Measurements from ENCODE around the gene INSYN2B.

INSYN2B gene

GRCh38 chr5:169933616-169934015 lies 46.7 kb downstream of the INSYN2B start:
- no peaks in the 10 kb centered on the region for H3K27me3 ChIP-seq (replicated peaks; ENCODE audit: control insufficient read depth, insufficient read depth, low read length)
- peaks cover 4% of the 10 kb centered on the region for H3K4me1 ChIP-seq (ENCODE audit: control insufficient read depth, insufficient read depth, low read length)
- no peaks in the 10 kb centered on the region for H3K9me3 ChIP-seq (ENCODE audit: control insufficient read depth, low read length)
- H3K4me3 ChIP-seq (ENCODE audit: low read length), result no peak overlapping the region
- H3K9ac ChIP-seq (ENCODE audit: low read length), result no peak overlapping the region
- H3K36me3 ChIP-seq (ENCODE audit: control insufficient read depth, insufficient read depth, low read length, severe bottlenecking), result no peaks in the 10 kb centered on the region
- DNase-seq (ENCODE audit: low read depth), result no peak

- H3K36me3 ChIP-seq (ENCODE audit: control insufficient read depth, insufficient read depth, low read length, severe bottlenecking), result no peaks in the 10 kb centered on the region
- DNase-seq (ENCODE audit: low read depth), result no peak
Observed at GRCh38 chr5:169933127-169933526, 47.2 kb downstream of the INSYN2B start.

GRCh38 chr5:169923988-169924387 lies 56.3 kb downstream of the INSYN2B start:
- H3K4me1 ChIP-seq (ENCODE audit: control insufficient read depth, insufficient read depth, low read length), result peaks cover 7% of the 10 kb centered on the region
- no peak overlapping the region for H3K4me3 ChIP-seq (ENCODE audit: low read length)
- H3K9me3 ChIP-seq (ENCODE audit: control insufficient read depth, low read length), result no peaks in the 10 kb centered on the region
- no peak for DNase-seq (ENCODE audit: low read depth)
- no peaks in the 10 kb centered on the region for H3K36me3 ChIP-seq (ENCODE audit: control insufficient read depth, insufficient read depth, low read length, severe bottlenecking)
- no peak overlapping the region for H3K9ac ChIP-seq (ENCODE audit: low read length)
- no peaks in the 10 kb centered on the region for H3K27me3 ChIP-seq (replicated peaks; ENCODE audit: control insufficient read depth, insufficient read depth, low read length)

More at GRCh38 chr5:169933127-169933526, 47.2 kb downstream of the INSYN2B start:
- H3K4me1 ChIP-seq (ENCODE audit: control insufficient read depth, insufficient read depth, low read length), result peaks cover 4% of the 10 kb centered on the region
- no peak overlapping the region for H3K9ac ChIP-seq (ENCODE audit: low read length)
- H3K27me3 ChIP-seq (replicated peaks; ENCODE audit: control insufficient read depth, insufficient read depth, low read length), result no peaks in the 10 kb centered on the region
- no peaks in the 10 kb centered on the region for H3K9me3 ChIP-seq (ENCODE audit: control insufficient read depth, low read length)
- no peak overlapping the region for H3K4me3 ChIP-seq (ENCODE audit: low read length)

GRCh38 chr5:169922474-169922873 lies 57.8 kb downstream of the INSYN2B start:
- Histone ChIP-seq H3K9me3 (ENCODE audit: control insufficient read depth, low read length) (no peaks in the 10 kb centered on the region), H3K9ac (ENCODE audit: low read length) (no peak overlapping the region), H3K36me3 (ENCODE audit: control insufficient read depth, insufficient read depth, low read length, severe bottlenecking) (no peaks in the 10 kb centered on the region), H3K4me3 (ENCODE audit: low read length) (no peak overlapping the region), H3K4me1 (ENCODE audit: control insufficient read depth, insufficient read depth, low read length) (peaks cover 7% of the 10 kb centered on the region), H3K27me3 (replicated peaks; ENCODE audit: control insufficient read depth, insufficient read depth, low read length) (no peaks in the 10 kb centered on the region)
- no peak for DNase-seq (ENCODE audit: low read depth)

- Histone ChIP-seq H3K9me3 (ENCODE audit: control insufficient read depth, low read length) (no peaks in the 10 kb centered on the region), H3K27me3 (replicated peaks; ENCODE audit: control insufficient read depth, insufficient read depth, low read length) (no peaks in the 10 kb centered on the region), H3K4me1 (ENCODE audit: control insufficient read depth, insufficient read depth, low read length) (peaks cover 7% of the 10 kb centered on the region), H3K4me3 (ENCODE audit: low read length) (no peak overlapping the region), H3K9ac (ENCODE audit: low read length) (no peak overlapping the region), H3K36me3 (ENCODE audit: control insufficient read depth, insufficient read depth, low read length, severe bottlenecking) (no peaks in the 10 kb centered on the region)
- no peak for DNase-seq (ENCODE audit: low read depth)
Observed at GRCh38 chr5:169921949-169922348, 58.3 kb downstream of the INSYN2B start.

- H3K4me1 ChIP-seq (ENCODE audit: control insufficient read depth, insufficient read depth, low read length), result peaks cover 7% of the 10 kb centered on the region
- H3K27me3 ChIP-seq (replicated peaks; ENCODE audit: control insufficient read depth, insufficient read depth, low read length), result no peaks in the 10 kb centered on the region
- no peaks in the 10 kb centered on the region for H3K36me3 ChIP-seq (ENCODE audit: control insufficient read depth, insufficient read depth, low read length, severe bottlenecking)
- no peaks in the 10 kb centered on the region for H3K9me3 ChIP-seq (ENCODE audit: control insufficient read depth, low read length)
- DNase-seq (ENCODE audit: low read depth), result no peak
- no peak overlapping the region for H3K9ac ChIP-seq (ENCODE audit: low read length)
- no peak overlapping the region for H3K4me3 ChIP-seq (ENCODE audit: low read length)
Observed at GRCh38 chr5:169921384-169921783, 58.9 kb downstream of the INSYN2B start.

- Histone ChIP-seq H3K27me3 (replicated peaks; ENCODE audit: control insufficient read depth, insufficient read depth, low read length) (no peaks in the 10 kb centered on the region), H3K4me3 (ENCODE audit: low read length) (no peak overlapping the region), H3K9ac (ENCODE audit: low read length) (no peak overlapping the region), H3K4me1 (ENCODE audit: control insufficient read depth, insufficient read depth, low read length) (peaks cover 7% of the 10 kb centered on the region), H3K9me3 (ENCODE audit: control insufficient read depth, low read length) (no peaks in the 10 kb centered on the region), H3K36me3 (ENCODE audit: control insufficient read depth, insufficient read depth, low read length, severe bottlenecking) (no peaks in the 10 kb centered on the region)
- DNase-seq (ENCODE audit: low read depth), result no peak
Observed at GRCh38 chr5:169920474-169920873, 59.8 kb downstream of the INSYN2B start.

GRCh38 chr5:169918228-169918627 lies 62.1 kb downstream of the INSYN2B start:
- no peak overlapping the region for H3K4me3 ChIP-seq (ENCODE audit: low read length)
- H3K36me3 ChIP-seq (ENCODE audit: control insufficient read depth, insufficient read depth, low read length, severe bottlenecking), result no peaks in the 10 kb centered on the region
- H3K27me3 ChIP-seq (replicated peaks; ENCODE audit: control insufficient read depth, insufficient read depth, low read length), result no peaks in the 10 kb centered on the region
- no peak overlapping the region for H3K9ac ChIP-seq (ENCODE audit: low read length)
- DNase-seq (ENCODE audit: low read depth), result no peak
- H3K4me1 ChIP-seq (ENCODE audit: control insufficient read depth, insufficient read depth, low read length), result peaks cover 14% of the 10 kb centered on the region
- H3K9me3 ChIP-seq (ENCODE audit: control insufficient read depth, low read length), result no peaks in the 10 kb centered on the region

- Histone ChIP-seq H3K4me1 (ENCODE audit: control insufficient read depth, insufficient read depth, low read length) (peaks cover 18% of the 10 kb centered on the region), H3K36me3 (ENCODE audit: control insufficient read depth, insufficient read depth, low read length, severe bottlenecking) (no peaks in the 10 kb centered on the region), H3K9me3 (ENCODE audit: control insufficient read depth, low read length) (no peaks in the 10 kb centered on the region), H3K4me3 (ENCODE audit: low read length) (no peak overlapping the region), H3K27me3 (replicated peaks; ENCODE audit: control insufficient read depth, insufficient read depth, low read length) (no peaks in the 10 kb centered on the region), H3K9ac (ENCODE audit: low read length) (no peak overlapping the region)
- DNase-seq (ENCODE audit: low read depth), result no peak
Observed at GRCh38 chr5:169917500-169917899, 62.8 kb downstream of the INSYN2B start.

GRCh38 chr5:169914766-169915165 lies 65.5 kb downstream of the INSYN2B start:
- peak; percentile 20 for DNase-seq (ENCODE audit: low read depth)
- Histone ChIP-seq H3K9ac (ENCODE audit: low read length) (no peak overlapping the region), H3K4me1 (ENCODE audit: control insufficient read depth, insufficient read depth, low read length) (peaks cover 18% of the 10 kb centered on the region), H3K27me3 (replicated peaks; ENCODE audit: control insufficient read depth, insufficient read depth, low read length) (no peaks in the 10 kb centered on the region), H3K36me3 (ENCODE audit: control insufficient read depth, insufficient read depth, low read length, severe bottlenecking) (no peaks in the 10 kb centered on the region), H3K4me3 (ENCODE audit: low read length) (no peak overlapping the region), H3K9me3 (ENCODE audit: control insufficient read depth, low read length) (no peaks in the 10 kb centered on the region)

GRCh38 chr5:169913479-169913878 lies 66.8 kb downstream of the INSYN2B start:
- Histone ChIP-seq H3K4me3 (ENCODE audit: low read length) (no peak overlapping the region), H3K9ac (ENCODE audit: low read length) (no peak overlapping the region), H3K36me3 (ENCODE audit: control insufficient read depth, insufficient read depth, low read length, severe bottlenecking) (no peaks in the 10 kb centered on the region), H3K4me1 (ENCODE audit: control insufficient read depth, insufficient read depth, low read length) (peaks cover 18% of the 10 kb centered on the region), H3K9me3 (ENCODE audit: control insufficient read depth, low read length) (no peaks in the 10 kb centered on the region), H3K27me3 (replicated peaks; ENCODE audit: control insufficient read depth, insufficient read depth, low read length) (no peaks in the 10 kb centered on the region)
- DNase-seq (ENCODE audit: low read depth), result no peak

GRCh38 chr5:169911448-169912212 lies 68.7 kb downstream of the INSYN2B start:
- H3K9me3 ChIP-seq (ENCODE audit: control insufficient read depth, low read length), result no peaks in the 10 kb centered on the region
- H3K4me3 ChIP-seq (ENCODE audit: low read length), result no peak overlapping the region
- H3K27me3 ChIP-seq (replicated peaks; ENCODE audit: control insufficient read depth, insufficient read depth, low read length), result no peaks in the 10 kb centered on the region
- no peak for DNase-seq (ENCODE audit: low read depth)
- peaks cover 27% of the 10 kb centered on the region for H3K4me1 ChIP-seq (ENCODE audit: control insufficient read depth, insufficient read depth, low read length)
- no peak overlapping the region for H3K9ac ChIP-seq (ENCODE audit: low read length)
- no peaks in the 10 kb centered on the region for H3K36me3 ChIP-seq (ENCODE audit: control insufficient read depth, insufficient read depth, low read length, severe bottlenecking)

Data from adipocyte (in vitro differentiated cells).